ENCODE data around the gene TNFRSF13B. TPM values are rescaled to one million over a fixed set of nuclear protein-coding genes. Genes with fewer than 3 reads are reported as not detected.

The TNFRSF13B gene
- total RNA-seq, 5 donors from 2014 or later (not counting 1 experiment from before 2014, with no cell fraction given) = 0.60 to 7.2 (median 5.0) TPM; not detected in 1

DNA sequence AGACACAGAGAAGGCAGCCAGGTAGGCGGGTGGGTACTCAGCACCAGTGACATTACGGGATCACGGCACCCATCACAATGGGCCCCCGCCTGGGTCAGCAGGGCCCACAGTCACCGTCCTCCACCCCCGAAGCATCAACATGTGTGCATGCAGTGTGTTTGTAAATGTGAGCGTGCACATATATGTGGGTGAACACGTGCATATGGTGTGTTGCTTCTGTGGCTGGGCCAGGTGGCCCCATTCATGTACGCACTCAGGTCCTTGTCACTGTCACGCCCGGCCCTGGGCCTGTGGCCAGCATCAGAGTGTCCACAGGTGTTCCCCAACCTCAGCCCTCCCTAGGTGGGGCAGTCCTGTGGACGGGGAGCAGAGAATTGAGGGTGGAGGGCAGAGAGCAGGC is 37.1 kb downstream of the TNFRSF13B start:
- ChIA-PET POLR2A (no interaction called here), CTCF (no interaction called here)
- DNase-seq (no peak), ATAC-seq (replicated peaks in 1 of 4) (no peak)
- Histone ChIP-seq H3K4me1 (ENCODE audit: control insufficient read depth in 1 of 2, extremely low read depth in 1 of 2, insufficient read depth in 2 of 2, low read length in 2 of 2) (no peaks in the 10 kb centered on the region), H3K4me3 (ENCODE audit: control insufficient read depth in 1 of 2, extremely low read depth in 1 of 2, low read length in 1 of 2) (no peak overlapping the region), H3K9me3 (no peaks in the 10 kb centered on the region), H3K27me3 (replicated peaks in 1 of 2; ENCODE audit: control insufficient read depth in 2 of 2, extremely low read depth in 1 of 2, insufficient read depth in 2 of 2, low read length in 1 of 2) (peaks cover 0 to 37% of the 10 kb centered on the region in 2 experiments), H3K27ac (ENCODE audit: low read length) (no peak overlapping the region), H3K36me3 (ENCODE audit: control insufficient read depth in 2 of 2, extremely low read depth in 1 of 2, insufficient read depth in 1 of 2, low read length in 1 of 2) (no peaks in the 10 kb centered on the region)
- 91% methylated on average over 9 of the region's 12 CpGs for WGBS (ENCODE audit: insufficient coverage)
- Mint-ChIP-seq H3K27ac (no peak overlapping the region), H3K4me1 (no peaks in the 10 kb centered on the region), H3K36me3 (no peaks in the 10 kb centered on the region), H3K27me3 (peaks cover 0 to 6% of the 10 kb centered on the region in 2 donors), H3K9me3 (no peaks in the 10 kb centered on the region), H3K4me3 (no peak overlapping the region)

- no peaks in the 10 kb centered on the region for H3K36me3 Mint-ChIP-seq
- ChIA-PET CTCF (no interaction called here), POLR2A (no interaction called here)
- no peaks in the 10 kb centered on the region for H3K36me3 ChIP-seq (ENCODE audit: control insufficient read depth in 2 of 2, extremely low read depth in 1 of 2, insufficient read depth in 1 of 2, low read length in 1 of 2)
- H3K27me3 ChIP-seq (replicated peaks in 1 of 2; ENCODE audit: control insufficient read depth in 2 of 2, extremely low read depth in 1 of 2, insufficient read depth in 2 of 2, low read length in 1 of 2) = peaks cover 0 to 35% of the 10 kb centered on the region in 2 experiments
- no peak overlapping the region for H3K27ac Mint-ChIP-seq
- peaks cover 0 to 6% of the 10 kb centered on the region in 2 donors for H3K27me3 Mint-ChIP-seq
- H3K4me3 ChIP-seq (ENCODE audit: control insufficient read depth in 1 of 2, extremely low read depth in 1 of 2, low read length in 1 of 2) = no peak overlapping the region
- ATAC-seq (replicated peaks in 1 of 4) = no peak
- no peak overlapping the region for H3K27ac ChIP-seq (ENCODE audit: low read length)
- 84% methylated on average over 10 of the region's 12 CpGs for WGBS (ENCODE audit: insufficient coverage)
- H3K4me1 ChIP-seq (ENCODE audit: control insufficient read depth in 1 of 2, extremely low read depth in 1 of 2, insufficient read depth in 2 of 2, low read length in 2 of 2) = peaks cover 0 to under 1% of the 10 kb centered on the region in 2 experiments
- no peak for DNase-seq
- H3K9me3 ChIP-seq = no peaks in the 10 kb centered on the region
- no peak overlapping the region for H3K4me3 Mint-ChIP-seq
- peaks cover under 1 to 2% (median 1%) of the 10 kb centered on the region in 3 donors for H3K4me1 Mint-ChIP-seq
- H3K9me3 Mint-ChIP-seq = no peaks in the 10 kb centered on the region
Observed at GRCh38 chr17:16934133-16934795, 37.7 kb downstream of the TNFRSF13B start.

- ChIA-PET CTCF (no interaction called here), POLR2A (no interaction called here)
- peaks cover 0 to 31% of the 10 kb centered on the region in 2 experiments for H3K27me3 ChIP-seq (replicated peaks in 1 of 2; ENCODE audit: control insufficient read depth in 2 of 2, extremely low read depth in 1 of 2, insufficient read depth in 2 of 2, low read length in 1 of 2)
- H3K4me1 Mint-ChIP-seq = peaks cover 7 to 9% (median 7%) of the 10 kb centered on the region in 3 donors
- H3K27ac ChIP-seq (ENCODE audit: low read length) = no peak overlapping the region
- DNase-seq (no peak), ATAC-seq (replicated peaks in 1 of 4) (no peak)
- H3K27me3 Mint-ChIP-seq = peaks cover 0 to 6% of the 10 kb centered on the region in 2 donors
- no peaks in the 10 kb centered on the region for H3K9me3 ChIP-seq
- H3K9me3 Mint-ChIP-seq = no peaks in the 10 kb centered on the region
- no peak overlapping the region for H3K4me3 Mint-ChIP-seq
- H3K36me3 ChIP-seq (ENCODE audit: control insufficient read depth in 2 of 2, extremely low read depth in 1 of 2, insufficient read depth in 1 of 2, low read length in 1 of 2) = no peaks in the 10 kb centered on the region
- no peak overlapping the region for H3K27ac Mint-ChIP-seq
- no peaks in the 10 kb centered on the region for H3K36me3 Mint-ChIP-seq
- peaks cover 3 to 8% of the 10 kb centered on the region in 2 experiments for H3K4me1 ChIP-seq (ENCODE audit: control insufficient read depth in 1 of 2, extremely low read depth in 1 of 2, insufficient read depth in 2 of 2, low read length in 2 of 2)
- WGBS (ENCODE audit: insufficient coverage) = 68% methylated on average over 4 of the region's 11 CpGs
- no peak overlapping the region for H3K4me3 ChIP-seq (ENCODE audit: control insufficient read depth in 1 of 2, extremely low read depth in 1 of 2, low read length in 1 of 2)
Observed at GRCh38 chr17:16933317-16934132, 38.4 kb downstream of the TNFRSF13B start.

GRCh38 chr17:16932611-16933010 is 39.3 kb downstream of the TNFRSF13B start:
- WGBS (ENCODE audit: insufficient coverage) = 77% methylated on average over 4 of the region's 6 CpGs
- H3K36me3 ChIP-seq (ENCODE audit: control insufficient read depth in 2 of 2, extremely low read depth in 1 of 2, insufficient read depth in 1 of 2, low read length in 1 of 2) = no peaks in the 10 kb centered on the region
- no peaks in the 10 kb centered on the region for H3K9me3 ChIP-seq
- H3K27me3 ChIP-seq (replicated peaks in 1 of 2; ENCODE audit: control insufficient read depth in 2 of 2, extremely low read depth in 1 of 2, insufficient read depth in 2 of 2, low read length in 1 of 2) = peaks cover 0 to 35% of the 10 kb centered on the region in 2 experiments
- no peaks in the 10 kb centered on the region for H3K36me3 Mint-ChIP-seq
- peaks cover 5 to 9% of the 10 kb centered on the region in 2 experiments for H3K4me1 ChIP-seq (ENCODE audit: control insufficient read depth in 1 of 2, extremely low read depth in 1 of 2, insufficient read depth in 2 of 2, low read length in 2 of 2)
- H3K27ac Mint-ChIP-seq = no peak overlapping the region
- no peak overlapping the region for H3K27ac ChIP-seq (ENCODE audit: low read length)
- no peak overlapping the region for H3K4me3 Mint-ChIP-seq
- ChIA-PET CTCF (no interaction called here), POLR2A (no interaction called here)
- H3K4me1 Mint-ChIP-seq = peaks cover 7 to 9% (median 8%) of the 10 kb centered on the region in 3 donors
- no peak for ATAC-seq (replicated peaks in 1 of 4)
- peaks cover 0 to 6% of the 10 kb centered on the region in 2 donors for H3K27me3 Mint-ChIP-seq
- no peak overlapping the region for H3K4me3 ChIP-seq (ENCODE audit: control insufficient read depth in 1 of 2, extremely low read depth in 1 of 2, low read length in 1 of 2)
- no peak for DNase-seq
- H3K9me3 Mint-ChIP-seq = no peaks in the 10 kb centered on the region

- no peak for DNase-seq
- CTCF ChIA-PET = no interaction called here
Observed at GRCh38 chr17:16932156-16932555, 39.8 kb downstream of the TNFRSF13B start.

DNA sequence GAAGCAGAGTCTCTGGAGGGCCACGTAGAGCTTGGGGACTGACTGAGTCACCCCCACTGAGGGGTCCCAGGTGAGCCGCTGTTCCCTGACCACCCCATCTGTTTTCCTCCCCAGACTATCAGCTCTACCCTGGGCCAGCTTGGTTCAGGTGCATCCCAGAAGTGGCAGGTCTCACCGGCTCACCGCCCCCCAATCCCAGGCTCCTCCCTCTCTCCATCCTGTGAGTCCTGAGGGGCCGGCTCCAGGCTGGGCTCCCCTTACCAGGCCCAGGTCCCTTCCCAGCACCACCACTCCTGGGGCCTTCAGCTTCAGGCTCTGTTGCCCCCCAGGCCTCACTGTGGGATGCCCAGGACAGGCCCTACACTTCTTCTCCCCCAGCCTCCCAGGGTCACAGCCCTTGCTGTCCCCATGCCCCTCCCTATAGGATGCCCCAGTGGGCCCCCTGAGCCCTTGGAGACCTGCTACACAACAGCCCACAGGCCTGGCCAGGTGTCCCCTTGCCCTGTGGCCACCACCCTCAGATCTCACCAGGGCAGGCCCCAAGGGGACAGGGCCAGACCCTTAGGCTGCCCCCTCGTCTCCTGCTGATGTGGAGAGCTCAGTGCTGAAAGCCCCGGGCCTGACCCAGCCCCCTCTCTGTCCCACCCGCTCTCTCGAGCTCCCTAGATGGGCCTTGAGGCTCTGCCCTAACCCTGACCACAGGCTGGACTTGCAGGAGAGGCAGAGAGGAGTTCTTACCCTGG is 40.4 kb downstream of the TNFRSF13B start:
- Mint-ChIP-seq H3K4me3 (no peak overlapping the region), H3K9me3 (no peaks in the 10 kb centered on the region), H3K36me3 (no peaks in the 10 kb centered on the region), H3K27ac (no peak overlapping the region), H3K27me3 (peaks cover 0 to 6% of the 10 kb centered on the region in 2 donors), H3K4me1 (peaks cover 7 to 9% (median 8%) of the 10 kb centered on the region in 3 donors)
- CTCF ChIA-PET = no interaction called here
- POLR2A ChIA-PET = interaction anchor here in 1 of 2 donors (0.6 kb wide), 1 partner anchor 551 kb away, joined by 7 read pairs; the partner anchor contains the start of gene UBB
- WGBS (ENCODE audit: insufficient coverage) = 76% methylated on average over 6 of the region's 9 CpGs
- ATAC-seq (replicated peaks in 1 of 4) (no peak), DNase-seq (no peak)
- H3K4me1 ChIP-seq (ENCODE audit: control insufficient read depth in 1 of 2, extremely low read depth in 1 of 2, insufficient read depth in 2 of 2, low read length in 2 of 2) = peaks cover 5 to 9% of the 10 kb centered on the region in 2 experiments
- no peaks in the 10 kb centered on the region for H3K36me3 ChIP-seq (ENCODE audit: control insufficient read depth in 2 of 2, extremely low read depth in 1 of 2, insufficient read depth in 1 of 2, low read length in 1 of 2)
- no peak overlapping the region for H3K4me3 ChIP-seq (ENCODE audit: control insufficient read depth in 1 of 2, extremely low read depth in 1 of 2, low read length in 1 of 2)
- H3K27me3 ChIP-seq (replicated peaks in 1 of 2; ENCODE audit: control insufficient read depth in 2 of 2, extremely low read depth in 1 of 2, insufficient read depth in 2 of 2, low read length in 1 of 2) = peaks cover 0 to 42% of the 10 kb centered on the region in 2 experiments
- no peaks in the 10 kb centered on the region for H3K9me3 ChIP-seq
- no peak overlapping the region for H3K27ac ChIP-seq (ENCODE audit: low read length)

More at GRCh38 chr17:16932156-16932555, 39.8 kb downstream of the TNFRSF13B start:
- H3K36me3 ChIP-seq (ENCODE audit: control insufficient read depth in 2 of 2, extremely low read depth in 1 of 2, insufficient read depth in 1 of 2, low read length in 1 of 2) = no peaks in the 10 kb centered on the region
- H3K4me3 ChIP-seq (ENCODE audit: control insufficient read depth in 1 of 2, extremely low read depth in 1 of 2, low read length in 1 of 2) = no peak overlapping the region
- no peak for ATAC-seq (replicated peaks in 1 of 4)
- Mint-ChIP-seq H3K27ac (no peak overlapping the region), H3K4me1 (peaks cover 7 to 9% (median 8%) of the 10 kb centered on the region in 3 donors), H3K4me3 (no peak overlapping the region), H3K27me3 (peaks cover 0 to 6% of the 10 kb centered on the region in 2 donors), H3K9me3 (no peaks in the 10 kb centered on the region), H3K36me3 (no peaks in the 10 kb centered on the region)
- H3K27ac ChIP-seq (ENCODE audit: low read length) = no peak overlapping the region
- H3K4me1 ChIP-seq (ENCODE audit: control insufficient read depth in 1 of 2, extremely low read depth in 1 of 2, insufficient read depth in 2 of 2, low read length in 2 of 2) = peaks cover 5 to 9% of the 10 kb centered on the region in 2 experiments
- 80% methylated on average over 5 of the region's 8 CpGs for WGBS (ENCODE audit: insufficient coverage)
- peaks cover 0 to 39% of the 10 kb centered on the region in 2 experiments for H3K27me3 ChIP-seq (replicated peaks in 1 of 2; ENCODE audit: control insufficient read depth in 2 of 2, extremely low read depth in 1 of 2, insufficient read depth in 2 of 2, low read length in 1 of 2)
- H3K9me3 ChIP-seq = no peaks in the 10 kb centered on the region
- POLR2A ChIA-PET = interaction anchor here in 1 of 2 donors (0.6 kb wide), 1 partner anchor 551 kb away, joined by 7 read pairs; the partner anchor contains the start of gene UBB
